OCI-LY1 (cell line): ENCODE results near the gene MYO18A.

Source experiments
- EZH2 ChIP-seq: fragments of 200-600 bp; sonication (generic), shearing (Covaris generic); IDR thresholded peaks from 2 replicates; pipeline ENCODE4 v1.8.0; 2017; ENCODE audit warnings: borderline replicate concordance, mixed run types, mild to moderate bottlenecking, antibody characterized with exemption, low read length, moderate library complexity, mixed read lengths
- TF ChIP-seq, protein P1 (sequence below): fragments of 200-600 bp; sonication (generic), shearing (Covaris generic); IDR thresholded peaks from 2 replicates; pipeline ENCODE4 v1.5.1; 2017; ENCODE audit warnings: mild to moderate bottlenecking, antibody characterized with exemption, low read length, moderate library complexity, mixed read lengths

DNA sequence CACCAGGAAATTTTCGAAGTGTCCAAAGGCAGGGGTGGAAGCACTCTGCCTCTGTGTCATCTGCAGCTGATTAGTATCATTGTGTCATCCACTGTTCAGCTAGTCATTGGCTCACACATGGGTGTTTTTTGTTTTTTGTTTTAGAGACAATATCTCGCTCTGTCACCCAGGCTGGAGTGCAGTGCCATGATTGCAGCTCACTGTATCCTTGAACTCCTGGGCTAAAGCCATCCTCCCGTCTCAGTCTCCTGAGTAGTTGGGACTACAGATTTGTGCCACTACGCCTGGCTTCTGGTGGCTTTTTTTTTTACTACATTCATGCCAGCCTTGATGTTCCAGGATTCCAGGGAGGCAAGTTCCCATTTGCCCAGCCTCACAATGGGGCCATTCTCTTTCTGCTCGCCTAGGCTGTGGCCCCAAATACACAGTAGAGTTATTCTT is 32.5 kb upstream of the MYO18A start:
- TF ChIP-seq, protein P1, sequence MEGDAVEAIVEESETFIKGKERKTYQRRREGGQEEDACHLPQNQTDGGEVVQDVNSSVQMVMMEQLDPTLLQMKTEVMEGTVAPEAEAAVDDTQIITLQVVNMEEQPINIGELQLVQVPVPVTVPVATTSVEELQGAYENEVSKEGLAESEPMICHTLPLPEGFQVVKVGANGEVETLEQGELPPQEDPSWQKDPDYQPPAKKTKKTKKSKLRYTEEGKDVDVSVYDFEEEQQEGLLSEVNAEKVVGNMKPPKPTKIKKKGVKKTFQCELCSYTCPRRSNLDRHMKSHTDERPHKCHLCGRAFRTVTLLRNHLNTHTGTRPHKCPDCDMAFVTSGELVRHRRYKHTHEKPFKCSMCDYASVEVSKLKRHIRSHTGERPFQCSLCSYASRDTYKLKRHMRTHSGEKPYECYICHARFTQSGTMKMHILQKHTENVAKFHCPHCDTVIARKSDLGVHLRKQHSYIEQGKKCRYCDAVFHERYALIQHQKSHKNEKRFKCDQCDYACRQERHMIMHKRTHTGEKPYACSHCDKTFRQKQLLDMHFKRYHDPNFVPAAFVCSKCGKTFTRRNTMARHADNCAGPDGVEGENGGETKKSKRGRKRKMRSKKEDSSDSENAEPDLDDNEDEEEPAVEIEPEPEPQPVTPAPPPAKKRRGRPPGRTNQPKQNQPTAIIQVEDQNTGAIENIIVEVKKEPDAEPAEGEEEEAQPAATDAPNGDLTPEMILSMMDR = no peak
- TF ChIP-seq EZH2 = no peak
